Endothelial cell of hepatic sinusoid (primary cell): ENCODE data around the gene C2CD5.

ENCODE experiments used
- in situ Hi-C: cut with HindIII; loops from 2 replicates; pipeline ENCODE4 v1.10.0; 2017; ENCODE audit warnings: low sequenced_read_pairs

Gene C2CD5

DNA sequence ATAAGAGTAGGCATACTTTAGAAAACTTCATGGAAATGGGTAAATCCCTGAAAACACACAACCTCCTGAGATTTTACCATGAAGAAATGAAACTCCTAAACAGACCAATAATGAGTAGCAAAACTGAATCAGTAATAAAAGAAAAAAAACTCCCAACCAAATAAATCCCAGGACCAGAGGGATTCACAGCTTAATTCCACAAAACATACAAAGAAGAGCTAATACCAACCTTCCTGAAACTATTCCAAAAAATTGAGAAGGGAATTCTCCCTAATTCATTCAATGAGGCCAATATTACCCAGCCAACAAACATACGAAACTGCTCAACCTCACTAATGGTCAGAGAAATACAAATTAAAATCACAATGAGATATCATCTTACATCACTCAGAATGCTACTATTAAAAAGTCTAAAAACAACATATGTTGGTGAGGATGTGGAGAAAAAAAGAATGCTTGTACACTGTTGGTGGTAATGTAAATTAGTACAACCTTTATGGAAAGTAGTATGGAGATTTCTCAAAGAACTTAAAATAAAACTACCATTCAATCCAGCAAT is 112.6 kb downstream of the C2CD5 start:
- in situ Hi-C loops: no loop called here

DNA sequence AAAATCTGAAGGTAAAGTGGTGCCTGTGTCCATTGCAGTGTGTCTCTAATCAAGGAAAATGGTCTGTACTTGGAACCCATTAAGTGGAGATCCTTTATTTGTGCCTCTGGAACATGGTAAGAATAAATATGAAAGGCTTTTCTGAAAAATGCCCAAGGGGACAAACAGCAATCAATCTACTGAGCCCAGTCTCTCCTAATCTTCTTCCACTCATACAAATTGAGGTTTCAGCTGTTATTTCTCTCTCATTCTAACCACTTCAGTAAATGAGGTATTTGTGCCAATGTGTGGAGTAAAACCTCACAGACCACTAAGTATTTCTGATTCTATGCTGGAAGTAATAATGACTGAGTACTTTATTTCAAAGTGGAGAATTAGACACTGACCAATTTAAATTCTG is 127.5 kb downstream of the C2CD5 start:
- in situ Hi-C loops: no loop called here

DNA sequence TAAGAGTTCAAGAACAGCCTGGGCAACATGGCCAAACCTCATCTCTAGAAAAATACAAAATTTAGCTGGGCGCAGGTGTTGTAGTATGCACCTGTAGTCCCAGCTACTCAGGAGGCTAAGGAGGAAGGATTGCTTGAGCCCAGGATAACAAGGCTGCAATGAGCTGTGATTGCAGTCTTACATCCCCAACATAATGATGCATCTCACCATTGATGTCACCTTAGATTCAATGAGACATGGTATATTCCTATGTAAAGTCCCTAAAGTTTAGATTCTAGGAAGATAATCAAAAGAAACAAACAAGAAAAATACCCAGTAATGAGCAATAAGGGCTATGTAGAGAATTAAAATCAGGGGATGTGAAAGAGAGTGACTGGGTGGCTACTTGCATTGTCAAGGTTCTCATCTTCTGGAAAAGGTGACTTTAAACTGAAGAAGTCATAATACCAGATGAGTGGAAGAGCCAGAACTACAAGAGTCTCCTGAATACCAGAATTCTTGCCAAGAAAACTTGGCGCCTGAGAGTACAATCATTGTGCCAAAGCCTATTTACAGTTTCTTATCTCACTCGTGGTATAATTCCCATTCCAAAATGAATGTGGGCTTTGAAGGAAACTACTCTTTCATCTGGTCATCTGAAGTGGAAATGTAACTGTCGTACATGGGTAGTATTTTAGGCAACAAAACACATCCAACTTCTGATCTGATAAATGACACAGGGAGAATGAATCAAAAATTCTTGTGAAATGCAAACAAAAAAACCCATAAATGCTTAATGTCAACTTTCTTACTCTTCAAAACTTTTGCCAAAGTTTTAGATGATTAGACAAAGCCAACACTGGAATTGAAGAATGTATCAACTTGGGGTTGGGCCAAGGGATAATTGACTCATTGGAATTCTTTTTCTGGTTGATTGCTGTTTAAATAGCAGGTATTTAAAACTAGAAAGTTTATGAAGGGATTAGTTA is 128.7 kb downstream of the C2CD5 start:
- in situ Hi-C loops: no loop called here

DNA sequence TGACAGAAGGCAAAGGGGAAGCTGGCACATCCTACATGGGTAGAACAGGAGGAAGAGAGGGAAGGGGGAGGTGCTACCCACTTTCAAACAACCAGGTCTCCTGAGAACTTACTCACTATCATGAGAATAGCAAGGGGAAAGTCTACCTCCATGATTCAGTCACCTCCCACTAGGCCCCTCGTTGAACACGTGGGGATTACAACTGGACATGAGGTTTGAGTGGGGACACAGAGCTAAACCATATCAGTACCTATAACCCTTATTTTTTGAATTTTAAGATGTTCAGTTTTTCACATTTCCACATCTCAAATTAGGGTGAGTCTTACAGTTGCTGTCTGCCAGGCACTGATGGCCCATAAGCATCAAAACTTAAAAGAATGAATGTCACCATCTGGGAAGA is 129.6 kb downstream of the C2CD5 start:
- in situ Hi-C loops: no loop called here

DNA sequence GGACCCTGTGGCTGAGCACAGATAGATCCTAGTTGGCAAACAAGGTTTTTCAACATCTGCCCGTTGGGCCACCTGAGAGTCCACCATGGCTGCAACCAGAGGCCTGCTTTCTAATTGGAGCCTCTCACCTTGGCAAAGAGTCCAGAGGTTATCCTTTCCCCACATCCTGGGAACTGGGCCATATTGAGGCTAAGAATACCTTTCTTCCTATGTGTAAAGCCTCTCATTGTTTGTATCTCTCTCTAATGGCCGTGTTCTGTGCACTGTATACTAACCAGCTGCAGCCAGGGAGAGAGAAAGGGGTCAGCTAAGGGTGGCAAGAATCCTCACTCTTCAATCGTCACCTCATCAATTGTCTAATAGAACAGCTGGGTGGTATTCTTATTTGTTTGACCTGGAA is 130.8 kb downstream of the C2CD5 start:
- in situ Hi-C loops: no loop called here

DNA sequence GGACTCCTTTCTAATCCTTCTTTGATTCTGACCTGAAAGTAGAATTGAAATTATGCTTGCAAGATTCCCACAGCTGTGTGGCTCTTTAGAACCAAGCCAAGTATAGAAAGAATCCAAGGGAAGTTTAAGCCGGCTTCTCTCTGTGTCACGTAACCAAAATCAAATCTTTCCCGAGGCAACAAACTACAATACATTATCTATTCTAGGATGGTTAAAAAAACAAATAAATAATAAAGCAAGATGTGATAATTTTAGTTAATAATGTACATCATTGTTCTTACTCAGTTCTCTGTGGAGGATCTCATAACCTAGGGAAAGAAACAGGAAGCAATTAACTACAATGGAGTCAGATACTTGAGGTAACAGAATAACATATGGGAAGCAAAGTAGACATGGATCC is 131.8 kb downstream of the C2CD5 start:
- in situ Hi-C loops: no loop called here

DNA sequence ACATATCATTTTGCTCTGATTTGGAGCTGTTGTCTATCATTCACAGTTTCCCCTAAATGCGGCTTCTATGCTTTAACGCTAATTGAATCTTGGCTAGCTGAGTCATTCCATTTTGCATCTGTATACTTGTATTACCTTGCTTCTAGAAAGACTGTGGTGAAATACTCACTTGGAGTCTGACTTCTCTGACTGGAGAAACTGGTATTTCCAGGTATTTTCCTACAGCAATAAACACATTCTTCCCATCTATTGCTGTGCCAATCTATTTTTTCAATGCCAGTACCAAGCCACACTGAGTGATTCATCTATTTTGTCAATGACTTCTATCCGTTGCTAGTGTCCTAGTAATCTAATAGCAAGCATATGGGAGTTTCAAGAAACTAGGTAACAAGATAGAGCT is 133.9 kb downstream of the C2CD5 start:
- in situ Hi-C loops: no loop called here

DNA sequence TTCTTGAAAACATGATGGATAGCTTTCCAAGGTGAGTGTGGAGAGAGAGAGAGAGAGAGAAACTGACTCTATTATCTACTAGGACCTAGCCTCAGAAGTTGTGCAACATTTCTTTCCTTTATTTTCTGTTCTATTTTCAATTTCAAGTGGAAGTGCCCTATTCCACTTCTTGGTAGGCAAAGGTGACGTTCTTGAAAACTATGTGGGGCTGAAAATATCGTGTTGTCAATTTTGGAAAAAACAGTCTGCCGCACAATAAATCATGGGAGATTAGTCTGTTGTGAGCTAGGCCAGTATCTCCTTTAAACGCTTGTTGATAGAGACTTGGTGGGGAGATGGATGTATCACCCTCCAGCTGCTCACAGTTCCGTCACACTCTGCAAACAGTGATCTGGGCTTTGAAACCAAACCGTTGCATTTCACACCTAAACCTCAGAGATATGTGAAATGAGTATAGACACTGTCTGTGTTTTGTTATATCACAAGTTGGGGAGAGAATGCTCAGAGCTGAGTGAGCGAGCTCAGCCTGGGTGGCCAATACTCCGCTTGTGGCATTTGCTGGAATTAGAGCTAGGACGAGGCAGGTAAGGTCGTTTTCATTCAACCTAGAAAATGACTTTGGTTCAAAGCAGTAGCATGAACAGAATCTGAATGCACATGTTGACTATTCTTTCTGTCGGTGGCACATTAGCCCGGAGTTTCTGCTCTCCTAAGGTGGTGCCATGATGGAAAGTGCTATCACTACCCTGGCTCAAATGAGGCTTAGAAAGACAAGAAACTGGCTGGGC is 134.8 kb downstream of the C2CD5 start:
- in situ Hi-C loops: no loop called here

DNA sequence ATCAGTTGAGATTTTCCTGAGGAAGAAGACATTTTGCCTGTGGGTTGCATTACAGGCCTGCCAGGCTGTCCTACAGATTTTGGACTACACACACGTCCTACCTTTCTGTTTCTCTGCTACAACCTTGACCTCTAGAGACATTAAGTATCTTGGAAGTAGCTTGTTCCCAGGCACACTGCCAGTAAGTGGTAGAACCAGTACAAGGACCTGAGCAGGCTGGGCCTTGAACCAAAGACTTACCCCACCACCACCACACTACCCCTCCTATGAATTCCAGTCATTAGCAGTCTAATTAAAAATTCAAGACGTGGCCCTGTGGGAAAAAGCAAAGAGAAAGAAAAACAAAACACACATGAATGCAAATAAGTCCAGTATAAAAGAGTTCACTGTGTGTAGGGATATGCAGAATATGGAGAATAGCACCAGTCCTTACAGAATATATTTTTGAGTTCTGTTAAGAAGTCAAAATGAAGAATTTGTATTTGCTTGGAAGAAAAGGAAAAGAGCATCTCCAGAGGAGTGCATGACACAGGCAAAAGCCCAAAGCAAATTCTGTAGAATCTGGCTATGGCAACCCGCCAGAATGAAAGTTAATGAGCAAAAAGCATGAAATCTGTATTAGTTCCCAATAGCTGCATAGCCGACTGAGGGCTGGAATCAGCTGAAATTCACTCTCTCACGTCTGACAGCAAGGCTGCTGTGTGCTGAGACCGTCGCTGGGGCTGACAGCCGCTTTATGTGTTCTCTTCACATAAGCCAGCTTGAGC is 135.5 kb downstream of the C2CD5 start:
- in situ Hi-C loops: no loop called here

DNA sequence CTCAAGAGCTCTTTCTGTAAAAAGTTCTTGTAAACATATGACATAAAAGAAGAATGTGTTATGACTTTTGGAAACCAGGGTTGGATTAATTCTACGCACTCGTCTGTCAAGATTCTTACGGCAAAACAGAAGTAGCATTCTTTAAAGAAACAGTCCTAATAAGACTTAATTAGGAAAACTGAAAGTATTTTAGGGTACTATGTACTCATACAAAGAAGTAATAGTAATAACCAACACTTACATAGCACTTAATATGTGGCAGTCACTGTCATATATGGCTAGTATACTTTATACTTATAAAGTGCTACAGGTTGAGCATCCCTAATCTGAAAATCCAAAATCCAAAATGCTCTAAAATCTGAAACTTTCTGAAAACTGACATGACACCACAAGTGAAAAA is 136.9 kb downstream of the C2CD5 start:
- in situ Hi-C loops: no loop called here

DNA sequence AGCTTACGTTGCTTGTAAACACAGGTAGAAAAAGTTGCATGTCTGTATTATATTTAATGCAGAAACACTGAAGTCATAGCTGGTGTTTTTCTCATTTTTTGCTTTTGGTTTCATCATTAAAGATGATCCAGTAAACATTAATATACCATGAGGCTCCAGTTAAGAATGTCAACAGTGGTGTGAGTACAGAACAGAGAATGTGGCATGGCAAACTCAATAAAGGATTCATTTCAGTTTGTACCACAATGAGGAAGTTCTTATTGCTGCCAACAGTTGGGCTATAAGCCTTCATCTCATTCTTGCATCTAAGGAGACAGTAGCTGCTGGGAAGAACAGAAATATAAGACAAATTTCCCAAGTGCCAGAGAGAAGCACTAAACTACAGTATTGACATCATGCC is 137.7 kb downstream of the C2CD5 start:
- in situ Hi-C loops: no loop called here

DNA sequence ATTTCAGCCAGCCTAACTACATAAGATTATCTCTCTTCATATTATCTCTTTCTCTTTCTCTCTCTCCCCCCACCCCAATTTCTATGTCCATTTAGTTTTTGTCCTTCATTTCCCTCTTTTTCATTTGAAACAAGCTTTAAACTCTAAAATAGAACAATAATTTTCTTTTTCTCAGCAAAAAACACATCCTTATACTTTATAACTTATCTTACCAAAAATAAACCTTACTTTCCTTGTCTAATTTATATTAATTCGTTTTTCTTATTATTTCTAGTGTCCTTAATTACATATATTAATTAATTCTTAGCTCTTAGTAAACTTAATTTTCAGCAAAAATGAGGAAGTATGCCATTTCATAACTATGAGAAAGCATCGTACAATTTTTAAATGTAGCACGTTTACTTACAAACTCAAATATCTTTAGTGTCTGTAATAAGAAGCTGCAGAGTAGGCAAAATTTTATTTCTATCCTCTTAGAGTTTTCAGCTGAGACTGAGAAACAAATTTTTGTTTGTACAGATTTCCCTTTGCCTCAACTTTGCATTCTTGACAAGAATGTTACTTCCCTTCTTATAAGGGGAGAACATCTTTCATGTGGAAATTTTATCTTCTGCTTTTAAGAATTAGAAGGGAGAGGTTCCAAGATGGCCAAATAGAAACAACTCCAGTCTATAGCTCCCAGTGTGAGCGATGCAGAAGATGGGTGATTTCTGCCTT is 144.7 kb downstream of the C2CD5 start:
- in situ Hi-C loops: no loop called here
